OCI-LY1 (cell line): ENCODE data around the gene CDH22.
A peak's percentile ranks its signal among the peaks of the same experiment; 100 is the strongest.

ENCODE experiments used
- H2AFZ ChIP-seq: fragments of 200-600 bp; sonication (generic), shearing (Covaris generic); 2 replicates; pipeline ENCODE4 v1.6.0; 2014; ENCODE audit warnings: antibody characterized with exemption, mild to moderate bottlenecking, low read length
- H3F3A ChIP-seq: fragments of 200-600 bp; sonication (generic), shearing (Covaris generic); 2 replicates; pipeline ENCODE4 v1.6.0; 2014; ENCODE audit warnings: mild to moderate bottlenecking, antibody characterized with exemption, low read length, moderate library complexity; ENCODE audit not compliant: insufficient read depth
- H3K27ac ChIP-seq: fragments of 200-600 bp; sonication (generic); 2 replicates; pipeline ENCODE4 v1.5.1; 2014; ENCODE audit warnings: low read length, mixed run types, mild to moderate bottlenecking, low read depth; ENCODE audit not compliant: poor library complexity, severe bottlenecking
- H3K27me3 ChIP-seq: fragments of 200-600 bp; sonication (generic); 2 replicates; pipeline ENCODE4 v1.6.0; 2014; ENCODE audit warnings: antibody characterized with exemption, mild to moderate bottlenecking, low read length, moderate library complexity; ENCODE audit not compliant: insufficient read depth
- H3K36me3 ChIP-seq: fragments of 200-600 bp; sonication (generic); 2 replicates; pipeline ENCODE4 v1.6.1; 2014; ENCODE audit warnings: mild to moderate bottlenecking, antibody characterized with exemption, low read length, moderate library complexity, mixed read lengths; ENCODE audit not compliant: insufficient read depth
- H3K4me1 ChIP-seq: fragments of 200-600 bp; sonication (generic); 2 replicates; pipeline ENCODE4 v1.5.1; 2014; ENCODE audit warnings: mild to moderate bottlenecking, low read length, moderate library complexity; ENCODE audit not compliant: insufficient read depth, severe bottlenecking
- H3K4me2 ChIP-seq: fragments of 200-600 bp; sonication (generic), shearing (Covaris generic); 2 replicates; pipeline ENCODE4 v1.6.1; 2014; ENCODE audit warnings: low read length
- H3K4me3 ChIP-seq: fragments of 200-600 bp; sonication (generic); 2 replicates; pipeline ENCODE4 v1.5.1; 2014; ENCODE audit warnings: low read length, low read depth, mild to moderate bottlenecking, mixed read lengths; ENCODE audit not compliant: poor library complexity, severe bottlenecking
- H3K79me2 ChIP-seq: fragments of 200-600 bp; shearing (Covaris generic); 2 replicates; pipeline ENCODE4 v1.6.1; 2016; ENCODE audit warnings: mixed run types, low read length, mixed read lengths; ENCODE audit not compliant: insufficient read depth
- H3K9ac ChIP-seq: fragments of 200-600 bp; sonication (generic), shearing (Covaris generic); 2 replicates; pipeline ENCODE4 v1.6.1; 2014; ENCODE audit warnings: mild to moderate bottlenecking, low read length, mixed read lengths
- H3K9me2 ChIP-seq: fragments of 200-600 bp; sonication (generic), shearing (Covaris generic); 2 replicates; pipeline ENCODE4 v1.6.1; 2014; ENCODE audit warnings: low read depth, mild to moderate bottlenecking, low read length, mixed read lengths
- H3K9me3 ChIP-seq: fragments of 200-600 bp; shearing (Covaris generic); 2 replicates; pipeline ENCODE4 v1.6.1; 2014; ENCODE audit warnings: low read length, mixed read lengths
- H4K20me1 ChIP-seq: fragments of 200-600 bp; sonication (generic), shearing (Covaris generic); 2 replicates; pipeline ENCODE4 v1.6.0; 2016; ENCODE audit warnings: mild to moderate bottlenecking, low read length; ENCODE audit not compliant: insufficient read depth
- EZH2 ChIP-seq: fragments of 200-600 bp; sonication (generic), shearing (Covaris generic); IDR thresholded peaks from 2 replicates; pipeline ENCODE4 v1.8.0; 2017; ENCODE audit warnings: borderline replicate concordance, mixed run types, mild to moderate bottlenecking, antibody characterized with exemption, low read length, moderate library complexity, mixed read lengths
- TF ChIP-seq, protein P1 (sequence below): fragments of 200-600 bp; sonication (generic), shearing (Covaris generic); IDR thresholded peaks from 2 replicates; pipeline ENCODE4 v1.5.1; 2017; ENCODE audit warnings: mild to moderate bottlenecking, antibody characterized with exemption, low read length, moderate library complexity, mixed read lengths

CDH22 gene

DNA sequence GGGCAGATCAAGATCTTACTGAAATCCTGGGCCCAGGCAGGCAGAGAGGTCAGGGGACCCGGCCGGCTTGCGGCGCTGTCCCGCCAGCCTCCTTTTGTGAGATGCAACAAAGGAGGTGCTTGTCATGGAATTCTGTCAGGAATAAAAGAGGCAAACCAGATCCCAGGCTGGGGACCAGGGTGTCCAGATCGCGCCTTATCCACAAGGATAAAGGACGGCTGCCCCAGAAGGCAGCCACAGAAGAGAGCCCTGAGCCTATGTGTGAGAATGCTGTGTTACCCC lies 42.6 kb upstream of the CDH22 start:
- Histone ChIP-seq H4K20me1 (no peaks in the 10 kb centered on the region), H3K27me3 (no peaks in the 10 kb centered on the region), H3K9me2 (no peaks in the 10 kb centered on the region), H3K27ac (peak overlapping the region; percentile 41), H3K9me3 (no peaks in the 10 kb centered on the region), H3K4me2 (no peak overlapping the region), H3K4me3 (no peak overlapping the region), H3K79me2 (no peaks in the 10 kb centered on the region), H2AFZ (no peak overlapping the region), H3F3A (0 out of 2 replicates have a peak, but pooled peaks cover 2% of the 10 kb centered on the region), H3K9ac (no peak overlapping the region; the same call in 1 of the 2 replicates), H3K4me1 (peaks cover 19% of the 10 kb centered on the region), H3K36me3 (peaks cover 16% of the 10 kb centered on the region; the same call in 1 of the 2 replicates)
- TF ChIP-seq, protein P1, sequence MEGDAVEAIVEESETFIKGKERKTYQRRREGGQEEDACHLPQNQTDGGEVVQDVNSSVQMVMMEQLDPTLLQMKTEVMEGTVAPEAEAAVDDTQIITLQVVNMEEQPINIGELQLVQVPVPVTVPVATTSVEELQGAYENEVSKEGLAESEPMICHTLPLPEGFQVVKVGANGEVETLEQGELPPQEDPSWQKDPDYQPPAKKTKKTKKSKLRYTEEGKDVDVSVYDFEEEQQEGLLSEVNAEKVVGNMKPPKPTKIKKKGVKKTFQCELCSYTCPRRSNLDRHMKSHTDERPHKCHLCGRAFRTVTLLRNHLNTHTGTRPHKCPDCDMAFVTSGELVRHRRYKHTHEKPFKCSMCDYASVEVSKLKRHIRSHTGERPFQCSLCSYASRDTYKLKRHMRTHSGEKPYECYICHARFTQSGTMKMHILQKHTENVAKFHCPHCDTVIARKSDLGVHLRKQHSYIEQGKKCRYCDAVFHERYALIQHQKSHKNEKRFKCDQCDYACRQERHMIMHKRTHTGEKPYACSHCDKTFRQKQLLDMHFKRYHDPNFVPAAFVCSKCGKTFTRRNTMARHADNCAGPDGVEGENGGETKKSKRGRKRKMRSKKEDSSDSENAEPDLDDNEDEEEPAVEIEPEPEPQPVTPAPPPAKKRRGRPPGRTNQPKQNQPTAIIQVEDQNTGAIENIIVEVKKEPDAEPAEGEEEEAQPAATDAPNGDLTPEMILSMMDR = no peak
- TF ChIP-seq EZH2 = no peak

DNA sequence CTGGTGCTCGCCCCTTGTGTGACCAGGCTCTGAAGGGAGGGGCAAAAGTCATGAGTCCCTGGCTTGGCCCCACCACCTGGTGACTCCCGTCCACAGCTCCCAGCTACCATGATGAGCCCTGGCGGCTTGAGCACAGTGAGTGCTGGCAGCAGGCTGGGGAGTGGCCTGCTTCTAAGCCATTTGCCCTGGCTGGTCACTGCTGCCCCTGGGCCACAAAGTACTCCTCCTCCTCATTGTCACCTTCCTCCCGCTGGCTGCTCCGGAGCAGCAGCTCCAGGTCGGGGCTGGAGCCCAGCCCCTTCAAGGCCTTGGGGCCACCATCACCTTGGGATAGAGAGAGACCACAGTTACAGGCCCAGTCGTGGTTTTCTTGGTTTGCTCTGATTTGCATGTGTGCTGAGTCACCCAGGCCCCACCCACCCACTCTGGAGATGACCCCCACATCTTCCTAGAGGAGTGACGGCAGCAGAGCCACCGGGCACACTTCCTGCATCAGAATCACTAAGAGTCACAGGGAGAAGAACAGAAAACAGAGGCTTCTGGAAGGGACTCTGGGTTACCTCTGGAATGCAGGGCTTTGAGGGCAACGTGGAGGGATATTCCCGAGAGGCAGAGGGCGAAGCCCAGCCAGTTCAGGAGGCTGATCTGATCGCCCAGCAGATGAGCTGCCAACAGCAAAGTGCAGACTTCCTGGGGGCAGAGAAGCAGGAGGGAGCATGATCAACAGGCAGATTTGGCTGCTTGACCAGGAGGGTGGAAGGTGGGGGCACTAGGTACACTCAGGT lies 42.1 kb upstream of the CDH22 start:
- Histone ChIP-seq H3K9me2 (no peaks in the 10 kb centered on the region), H2AFZ (no peak overlapping the region), H4K20me1 (no peaks in the 10 kb centered on the region), H3F3A (0 out of 2 replicates have a peak, but pooled peaks cover 2% of the 10 kb centered on the region), H3K4me2 (peak overlapping the region; percentile 7; the same call in 1 of the 2 replicates), H3K27me3 (no peaks in the 10 kb centered on the region), H3K79me2 (no peaks in the 10 kb centered on the region), H3K9ac (peak overlapping the region; percentile 25; the same call in 1 of the 2 replicates), H3K27ac (peak overlapping the region; percentile 57), H3K36me3 (peaks cover 11% of the 10 kb centered on the region; the same call in 1 of the 2 replicates), H3K4me3 (no peak overlapping the region), H3K9me3 (no peaks in the 10 kb centered on the region), H3K4me1 (peaks cover 19% of the 10 kb centered on the region)
- no peak for TF ChIP-seq EZH2
- TF ChIP-seq, protein P1 = no peak

DNA sequence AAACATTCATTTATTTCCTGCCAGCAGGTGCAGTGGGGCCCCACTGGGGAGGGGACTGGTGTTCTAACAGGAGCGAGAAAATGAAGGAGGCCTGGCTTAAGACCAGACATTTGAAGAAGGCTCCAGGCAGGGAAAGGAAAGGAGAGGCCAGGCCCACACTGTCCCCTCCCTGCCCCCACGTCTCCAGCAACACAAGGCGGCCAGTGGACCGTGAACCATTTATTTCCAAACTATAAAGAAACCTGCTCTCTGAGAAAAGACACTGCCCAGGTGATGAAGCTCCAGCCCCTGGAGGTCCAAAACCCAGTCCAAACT lies 41.4 kb upstream of the CDH22 start:
- peak overlapping the region; percentile 57 for H3K27ac ChIP-seq
- H4K20me1 ChIP-seq = no peaks in the 10 kb centered on the region

More for the DNA sequence above, 41.4 kb upstream of the CDH22 start:
- Histone ChIP-seq H3K79me2 (no peaks in the 10 kb centered on the region), H3F3A (0 out of 2 replicates have a peak, but pooled peaks cover 2% of the 10 kb centered on the region), H3K36me3 (peaks cover 9% of the 10 kb centered on the region; the same call in 1 of the 2 replicates), H3K4me1 (peaks cover 19% of the 10 kb centered on the region), H3K4me3 (no peak overlapping the region), H3K4me2 (peak overlapping the region; percentile 7; the same call in 1 of the 2 replicates), H2AFZ (no peak overlapping the region), H3K27me3 (no peaks in the 10 kb centered on the region), H3K9me3 (no peaks in the 10 kb centered on the region), H3K9me2 (no peaks in the 10 kb centered on the region), H3K9ac (peak overlapping the region; percentile 25; the same call in 1 of the 2 replicates)
- TF ChIP-seq, protein P1 = no peak
- no peak for TF ChIP-seq EZH2
